ENCODE data around the gene NADK. TPM values are rescaled to one million over a fixed set of nuclear protein-coding genes. Genes with fewer than 3 reads are reported as not detected.
"Not testable (repeated sequence)": the region's sequence is repeated elsewhere in the genome, so short reads cannot be mapped to it uniquely, and the experiment has no call there.

NADK gene
- total RNA-seq, 2 experiments from 2014 or later: 57.3 to 65.6 TPM

- H3K27me3 Mint-ChIP-seq; POLR2A ChIA-PET; ATAC-seq; DNase-seq; intact Hi-C loops (cut with micrococcal nuclease); CTCF ChIA-PET; H3K4me3 Mint-ChIP-seq; H3K4me1 Mint-ChIP-seq (ENCODE audit: low read depth); H3K36me3 Mint-ChIP-seq (ENCODE audit: low read depth); H3K9me3 Mint-ChIP-seq: not testable (repeated sequence)
- peak overlapping the region; percentile 24 for H3K27ac Mint-ChIP-seq
Observed at GRCh38 chr1:1727131-1727651, 51.1 kb downstream of the NADK start.

GRCh38 chr1:1726088-1726487 is 52.2 kb downstream of the NADK start:
- Mint-ChIP-seq H3K4me1 (ENCODE audit: low read depth) (peaks cover 13% of the 10 kb centered on the region), H3K27ac (peak overlapping the region; percentile 49), H3K4me3 (peak overlapping the region; percentile 48)
- H3K9me3 Mint-ChIP-seq; POLR2A ChIA-PET; intact Hi-C loops (cut with micrococcal nuclease); H3K27me3 Mint-ChIP-seq; H3K36me3 Mint-ChIP-seq (ENCODE audit: low read depth); ATAC-seq; DNase-seq; CTCF ChIA-PET: not testable (repeated sequence)

GRCh38 chr1:1724035-1724864 is 54.0 kb downstream of the NADK start, which contains the start of gene CDK11A:
Gene CDK11A (minus strand): TSS chr1:1724357. CDS start chr1:1722818, 1,539 bp downstream.
- Mint-ChIP-seq H3K4me3 (peak within 1 kb of the TSS; percentile 88), H3K36me3 (ENCODE audit: low read depth) (peaks cover 11% of the 10 kb centered on the region), H3K4me1 (ENCODE audit: low read depth) (peaks cover 13% of the 10 kb centered on the region), H3K27ac (peak within 1 kb of the TSS; percentile 95)
- POLR2A ChIA-PET: interaction anchor here (0.6 kb wide), 1 partner anchor 182 kb away, joined by 3 read pairs; no protein-coding TSS in a partner anchor
- peak; percentile 100 for DNase-seq
- CTCF ChIA-PET: interaction anchor here (1.0 kb wide), 1 partner anchor 150 kb away, joined by 3 read pairs; no protein-coding TSS in a partner anchor
- intact Hi-C loops (cut with micrococcal nuclease); H3K9me3 Mint-ChIP-seq; H3K27me3 Mint-ChIP-seq: not testable (repeated sequence)
- peak; percentile 20 for TF ChIP-seq CTCF (IDR thresholded peaks at IDR 0.05)
- ATAC-seq: peak; percentile 98

GRCh38 chr1:1721201-1721600 is 57.1 kb downstream of the NADK start:
- ATAC-seq: no peak
- no peak overlapping the region for H3K4me3 Mint-ChIP-seq
- ChIA-PET POLR2A (no interaction called here), CTCF (no interaction called here)
- no peak overlapping the region for H3K27ac Mint-ChIP-seq
- no peak for TF ChIP-seq CTCF (IDR thresholded peaks at IDR 0.05)
- peaks cover 20% of the 10 kb centered on the region for H3K36me3 Mint-ChIP-seq (ENCODE audit: low read depth)
- DNase-seq: no peak
- peaks cover 4% of the 10 kb centered on the region for H3K4me1 Mint-ChIP-seq (ENCODE audit: low read depth)
- H3K27me3 Mint-ChIP-seq: no peaks in the 10 kb centered on the region
- intact Hi-C loops (cut with micrococcal nuclease): no loop called here
- no peaks in the 10 kb centered on the region for H3K9me3 Mint-ChIP-seq

- H3K4me3 Mint-ChIP-seq; H3K27ac Mint-ChIP-seq; DNase-seq; H3K27me3 Mint-ChIP-seq; H3K9me3 Mint-ChIP-seq; POLR2A ChIA-PET; ATAC-seq; H3K4me1 Mint-ChIP-seq (ENCODE audit: low read depth); intact Hi-C loops (cut with micrococcal nuclease); CTCF ChIA-PET: not testable (repeated sequence)
- peaks cover 21% of the 10 kb centered on the region for H3K36me3 Mint-ChIP-seq (ENCODE audit: low read depth)
Observed at GRCh38 chr1:1715109-1715883, 63.0 kb downstream of the NADK start.

GRCh38 chr1:1707897-1708296 is 70.4 kb downstream of the NADK start:
- H3K4me1 Mint-ChIP-seq (ENCODE audit: low read depth); H3K9me3 Mint-ChIP-seq; DNase-seq; H3K36me3 Mint-ChIP-seq (ENCODE audit: low read depth); CTCF ChIA-PET; POLR2A ChIA-PET; H3K27me3 Mint-ChIP-seq; intact Hi-C loops (cut with micrococcal nuclease); H3K4me3 Mint-ChIP-seq; H3K27ac Mint-ChIP-seq; ATAC-seq: not testable (repeated sequence)

- not testable (repeated sequence) for ATAC-seq; H3K36me3 Mint-ChIP-seq (ENCODE audit: low read depth)
Observed at GRCh38 chr1:1707241-1707640, 71.0 kb downstream of the NADK start.

GRCh38 chr1:1705623-1706022 is 72.6 kb downstream of the NADK start:
- intact Hi-C loops (cut with micrococcal nuclease); CTCF ChIA-PET; H3K27me3 Mint-ChIP-seq; H3K4me3 Mint-ChIP-seq; H3K36me3 Mint-ChIP-seq (ENCODE audit: low read depth); POLR2A ChIA-PET; H3K27ac Mint-ChIP-seq; ATAC-seq; H3K9me3 Mint-ChIP-seq; DNase-seq; H3K4me1 Mint-ChIP-seq (ENCODE audit: low read depth): not testable (repeated sequence)

More at GRCh38 chr1:1707241-1707640, 71.0 kb downstream of the NADK start:
- H3K9me3 Mint-ChIP-seq; intact Hi-C loops (cut with micrococcal nuclease); DNase-seq; H3K27ac Mint-ChIP-seq; POLR2A ChIA-PET; H3K27me3 Mint-ChIP-seq; H3K4me3 Mint-ChIP-seq; CTCF ChIA-PET; H3K4me1 Mint-ChIP-seq (ENCODE audit: low read depth): not testable (repeated sequence)

- H3K9me3 Mint-ChIP-seq; H3K4me3 Mint-ChIP-seq; H3K36me3 Mint-ChIP-seq (ENCODE audit: low read depth); POLR2A ChIA-PET; intact Hi-C loops (cut with micrococcal nuclease); H3K4me1 Mint-ChIP-seq (ENCODE audit: low read depth); ATAC-seq; DNase-seq; H3K27ac Mint-ChIP-seq; H3K27me3 Mint-ChIP-seq; CTCF ChIA-PET: not testable (repeated sequence)
Observed at GRCh38 chr1:1704284-1704957, 73.8 kb downstream of the NADK start.

Data from activated CD8-positive, alpha-beta T cell treated with anti-CD3 and anti-CD28 coated beads for 36 hours (primary cell).